Kidney (tissue), 14 donors: ENCODE results near the gene POMP. TPM values are rescaled to one million over a fixed set of nuclear protein-coding genes. Genes with fewer than 3 reads are reported as not detected.

Source experiments
- DNase-seq, 5 donors: peaks; one replicate each; pipeline ENCODE4 v3.0.0-alpha.2; 2013 to 2020
- FAIRE-seq: peaks from 2 replicates; lab custom pipeline; 2012; peaks lifted over from hg19 to GRCh38; lab: Jason Lieb, UNC
- H3K27ac ChIP-seq, 2 donors: one replicate each; pipeline ENCODE4 v1.7.0; 2013; ENCODE audit warnings: low read depth in 2 of 2, low read length in 2 of 2, inconsistent platforms in 1 of 2
- H3K27me3 ChIP-seq: one replicate; pipeline ENCODE4 v1.7.1; 2013; ENCODE audit warnings: low read length, inconsistent platforms; ENCODE audit not compliant: control insufficient read depth, insufficient read depth
- H3K36me3 ChIP-seq, 3 donors: one replicate each; pipeline versions ENCODE4 v1.7.0 to v1.7.1; 2013; ENCODE audit warnings: low read length in 3 of 3, control low read depth in 1 of 3, inconsistent platforms in 1 of 3; ENCODE audit not compliant: insufficient read depth in 3 of 3, control insufficient read depth in 2 of 3
- H3K4me1 ChIP-seq, 3 donors: one replicate each; pipeline versions ENCODE4 v1.7.0 to v1.7.1; 2013; ENCODE audit warnings: low read length in 3 of 3, inconsistent platforms in 1 of 3, low read depth in 1 of 3; ENCODE audit not compliant: control insufficient read depth in 2 of 3, insufficient read depth in 2 of 3
- H3K4me3 ChIP-seq, 3 donors: one replicate each; pipeline versions ENCODE4 v1.7.0 to v1.8.1; 2013; ENCODE audit warnings: low read length in 3 of 3, control low read depth in 1 of 3, inconsistent platforms in 1 of 3
- H3K9ac ChIP-seq, 3 donors: one replicate each; pipeline versions ENCODE4 v1.7.0 to v1.7.1; 2013; ENCODE audit warnings: low read length in 3 of 3, control low read depth in 1 of 3, inconsistent platforms in 1 of 3
- H3K9me3 ChIP-seq, 3 donors: one replicate each; pipeline versions ENCODE4 v1.7.0 to v1.7.1; 2013; ENCODE audit warnings: low read length in 3 of 3, control low read depth in 1 of 3, inconsistent platforms in 1 of 3; ENCODE audit not compliant: control insufficient read depth in 2 of 3, insufficient read depth in 1 of 3
- intact Hi-C: fragments of 100-400 bp; cut with DNase I; formaldehyde crosslinking; loops from one replicate; pipeline ENCODE4 v1.11.1; 2022
- polyA plus RNA-seq: library from polyadenylated mRNA; stranded (reverse); fragments of 350-450 nt; fragmentation: Illumina TruSeq; extraction: RNeasy Lipid Tissue Mini Kit (QIAGEN cat#74804); gene quantifications from one replicate; pipeline ENCODE4 v1.2.3, GENCODE V29; 2014; ENCODE audit warnings: low read depth, low replicate concordance; ENCODE audit not compliant: insufficient read depth
- total RNA-seq: library from RNA; stranded (reverse); fragmentation: NEBNext Ultra II Directional; extraction: Animal tissue kit (Norgen Biotek cat#: 25700); gene quantifications from one replicate; pipeline ENCODE4 v1.2.1, GENCODE V29; 2021
- TF ChIP-seq, protein P1 (sequence below): IDR thresholded peaks from 3 replicates; pipeline ENCODE4 v1.5.1; 2012; ENCODE audit warnings: mild to moderate bottlenecking, moderate library complexity, borderline replicate concordance; ENCODE audit not compliant: insufficient read depth; ENCODE audit errors: extremely low read depth
- donor health status: control.
- donor health status: control.
- donor health status: control.
- donor health status: control.
- donor health status: control.
- donor health status: DM: yes; HTN: yes; CAD: no.
- donor health status: Normal renal cell carcinoma (clear cell type).

Gene POMP
- total and polyA plus RNA-seq, 2 donors from 2014 or later, result 59.0 to 115 TPM

DNA sequence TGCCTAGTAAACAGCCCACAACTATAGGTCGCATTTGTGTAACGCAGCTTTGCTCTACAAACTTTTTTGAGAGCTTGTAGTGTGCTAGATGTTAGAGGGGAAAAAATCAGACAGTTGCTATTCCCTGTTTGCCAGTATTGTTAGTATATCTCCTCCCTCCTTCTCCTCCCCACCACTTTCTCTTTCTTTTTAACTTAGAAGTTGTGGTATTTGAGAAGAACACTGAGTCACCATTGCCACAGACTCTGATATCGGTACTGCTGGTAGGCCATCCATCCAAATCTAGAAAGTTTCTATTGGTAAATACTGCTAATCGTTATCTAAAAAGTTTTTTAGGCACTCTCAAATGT, 666 bp downstream of the POMP start:
- Histone ChIP-seq H3K27me3 (no peaks in the 10 kb centered on the region), H3K4me3 (peak overlapping the region; percentile 90 to 100 (median 99)), H3K27ac (peak overlapping the region; percentile 94), H3K4me1 (peaks cover 0 to 19% (median 9%) of the 10 kb centered on the region in 3 donors), H3K9ac (peak overlapping the region; percentile 96 to 99 (median 96)), H3K36me3 (peaks cover 4 to 11% (median 4%) of the 10 kb centered on the region in 3 donors), H3K9me3 (no peaks in the 10 kb centered on the region)
- FAIRE-seq, result no peak
- no peak for DNase-seq
- TF ChIP-seq, protein P1, sequence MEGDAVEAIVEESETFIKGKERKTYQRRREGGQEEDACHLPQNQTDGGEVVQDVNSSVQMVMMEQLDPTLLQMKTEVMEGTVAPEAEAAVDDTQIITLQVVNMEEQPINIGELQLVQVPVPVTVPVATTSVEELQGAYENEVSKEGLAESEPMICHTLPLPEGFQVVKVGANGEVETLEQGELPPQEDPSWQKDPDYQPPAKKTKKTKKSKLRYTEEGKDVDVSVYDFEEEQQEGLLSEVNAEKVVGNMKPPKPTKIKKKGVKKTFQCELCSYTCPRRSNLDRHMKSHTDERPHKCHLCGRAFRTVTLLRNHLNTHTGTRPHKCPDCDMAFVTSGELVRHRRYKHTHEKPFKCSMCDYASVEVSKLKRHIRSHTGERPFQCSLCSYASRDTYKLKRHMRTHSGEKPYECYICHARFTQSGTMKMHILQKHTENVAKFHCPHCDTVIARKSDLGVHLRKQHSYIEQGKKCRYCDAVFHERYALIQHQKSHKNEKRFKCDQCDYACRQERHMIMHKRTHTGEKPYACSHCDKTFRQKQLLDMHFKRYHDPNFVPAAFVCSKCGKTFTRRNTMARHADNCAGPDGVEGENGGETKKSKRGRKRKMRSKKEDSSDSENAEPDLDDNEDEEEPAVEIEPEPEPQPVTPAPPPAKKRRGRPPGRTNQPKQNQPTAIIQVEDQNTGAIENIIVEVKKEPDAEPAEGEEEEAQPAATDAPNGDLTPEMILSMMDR, result no peak
- intact Hi-C loops, result no loop called here

- TF ChIP-seq, protein P1, result no peak
- H3K4me1 ChIP-seq, result no peaks in the 10 kb centered on the region
- H3K27ac ChIP-seq, result no peak overlapping the region
- FAIRE-seq (no peak), DNase-seq (no peak)
- H3K9me3 ChIP-seq, result no peaks in the 10 kb centered on the region
- H3K4me3 ChIP-seq, result no peak overlapping the region
- intact Hi-C loops, result no loop called here
- H3K27me3 ChIP-seq, result no peaks in the 10 kb centered on the region
- H3K9ac ChIP-seq, result no peak overlapping the region
- peaks cover 16 to 62% (median 59%) of the 10 kb centered on the region in 3 donors for H3K36me3 ChIP-seq
These were observed 8.1 kb downstream of the POMP start for GRCh38 chr13:28666897-28667488.

GRCh38 chr13:28671126-28671792, 12.3 kb downstream of the POMP start:
- intact Hi-C loops, result no loop called here
- FAIRE-seq, result no peak
- Histone ChIP-seq H3K27me3 (no peaks in the 10 kb centered on the region), H3K4me1 (no peaks in the 10 kb centered on the region), H3K27ac (no peak overlapping the region), H3K9me3 (no peaks in the 10 kb centered on the region), H3K4me3 (no peak overlapping the region), H3K36me3 (peaks cover 2 to 60% (median 57%) of the 10 kb centered on the region in 3 donors), H3K9ac (no peak overlapping the region)
- DNase-seq, result no peak
- TF ChIP-seq, protein P1, result no peak
